Left forelimb (tissue), 1 donor: Measurements from ENCODE around the gene LAMTOR3.
A peak's percentile ranks its signal among the peaks of the same experiment; 100 is the strongest.

Experiments
- DNase-seq: peaks from one replicate; pipeline ENCODE4 v3.0.0-alpha.2; 2018; ENCODE audit warnings: low spot score

Gene LAMTOR3, protein sequence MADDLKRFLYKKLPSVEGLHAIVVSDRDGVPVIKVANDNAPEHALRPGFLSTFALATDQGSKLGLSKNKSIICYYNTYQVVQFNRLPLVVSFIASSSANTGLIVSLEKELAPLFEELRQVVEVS

DNA sequence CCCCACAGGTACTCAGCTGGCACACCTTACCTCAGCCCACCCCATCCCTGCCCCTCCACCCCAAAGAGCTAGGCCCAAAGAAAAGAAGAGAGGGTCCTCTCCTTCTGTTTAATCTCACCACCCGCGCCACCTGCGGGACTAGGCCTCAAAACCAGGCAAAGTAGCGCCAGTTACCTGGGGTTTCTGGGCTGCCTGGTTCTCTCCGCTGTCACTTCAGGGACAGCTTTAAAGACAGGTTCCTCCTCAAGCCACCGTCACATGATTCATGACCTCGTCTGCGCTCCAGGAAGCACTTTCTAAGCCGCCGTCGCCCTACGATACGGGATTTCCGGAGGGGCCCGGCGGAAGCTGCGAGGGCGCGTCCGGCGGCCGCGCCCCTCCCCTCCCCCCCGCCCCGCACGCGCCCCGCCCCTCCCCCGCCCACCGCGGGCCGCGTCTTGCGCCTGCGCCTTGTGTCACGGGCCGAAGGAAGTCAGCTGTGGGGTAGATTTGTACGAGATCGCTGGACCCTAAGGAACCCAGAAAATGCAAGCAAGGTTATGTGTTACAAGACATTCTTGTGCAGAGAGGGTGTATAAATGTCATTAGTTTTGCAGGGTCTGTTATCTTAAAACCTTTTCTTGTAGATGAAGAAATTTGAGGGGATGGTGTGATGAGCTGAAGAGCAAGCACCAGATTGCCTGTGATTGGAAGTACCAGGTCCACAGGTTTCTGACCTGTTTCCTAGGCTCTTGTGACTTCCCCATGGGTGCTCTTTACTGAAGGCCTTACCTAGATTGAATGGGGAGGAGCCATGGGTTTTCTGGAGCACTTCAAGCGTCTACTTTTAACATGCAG is at the start of gene LAMTOR3:
TSS of gene LAMTOR3 (minus strand) at position 267 of the 837 bp plus-strand sequence. CDS start 464 bp downstream, outside the sequence.
- peak; percentile 94 for DNase-seq

DNA sequence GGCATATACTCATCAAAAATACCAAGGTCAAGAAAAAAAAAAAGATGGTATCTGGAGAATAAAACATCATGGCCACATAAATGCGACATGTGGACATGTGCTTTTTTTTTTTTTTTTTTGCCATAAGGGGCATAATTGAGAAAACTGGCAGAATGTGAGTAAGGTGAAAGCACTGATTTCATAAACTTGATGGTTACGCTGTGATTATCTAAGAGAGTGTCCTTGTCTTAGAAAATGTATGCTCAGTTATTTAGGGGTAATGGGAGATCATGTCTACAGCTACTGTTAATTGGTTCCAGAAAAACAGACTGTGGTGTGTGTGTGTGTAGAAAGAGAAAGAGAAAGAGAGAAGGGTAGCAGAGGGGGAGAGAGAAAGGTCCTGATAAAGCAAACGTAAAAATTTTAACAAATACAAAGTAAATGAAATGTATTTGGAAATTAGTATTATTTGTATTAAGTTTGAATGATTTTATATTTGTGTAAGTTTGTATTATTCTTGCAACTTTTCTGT is 44.1 kb upstream of the LAMTOR3 start:
- DNase-seq, result no peak

DNA sequence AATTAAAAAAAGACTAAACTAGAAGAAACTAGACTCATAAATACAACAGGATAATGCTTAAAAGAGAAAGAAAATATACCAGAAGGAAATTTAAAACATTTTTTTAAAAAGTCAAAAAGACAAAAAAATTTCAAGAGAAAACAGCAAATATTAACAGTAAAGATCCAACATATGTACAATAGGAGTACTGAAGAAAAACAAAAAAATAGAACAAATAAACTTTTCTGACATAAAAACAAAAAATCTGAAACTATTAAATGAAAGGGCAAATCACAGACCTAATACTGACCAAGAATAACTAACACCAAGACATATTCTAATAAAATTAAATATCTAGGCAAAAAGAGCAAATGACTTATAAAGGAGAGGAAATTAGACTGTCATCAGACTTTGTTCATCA is 40.7 kb upstream of the LAMTOR3 start:
- DNase-seq, result no peak

DNA sequence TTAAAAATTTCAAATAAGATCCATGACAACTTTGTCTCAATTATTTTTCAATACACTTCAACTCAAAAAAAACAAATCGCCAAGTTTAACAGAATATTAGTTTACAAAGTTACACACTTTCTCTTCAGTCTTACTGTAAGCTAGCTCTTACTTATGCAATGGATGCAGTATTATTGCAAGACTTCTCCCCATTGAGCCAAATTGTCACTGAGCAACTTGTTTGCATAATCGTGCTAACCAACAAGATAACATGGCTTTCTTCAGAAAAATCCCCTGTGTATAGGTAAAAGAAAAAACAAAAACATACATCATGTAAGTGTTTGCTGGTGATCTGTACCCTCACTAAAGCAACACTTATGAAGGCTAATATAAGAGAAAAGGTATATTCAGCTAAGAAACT is 33.3 kb upstream of the LAMTOR3 start:
- DNase-seq, result no peak

DNA sequence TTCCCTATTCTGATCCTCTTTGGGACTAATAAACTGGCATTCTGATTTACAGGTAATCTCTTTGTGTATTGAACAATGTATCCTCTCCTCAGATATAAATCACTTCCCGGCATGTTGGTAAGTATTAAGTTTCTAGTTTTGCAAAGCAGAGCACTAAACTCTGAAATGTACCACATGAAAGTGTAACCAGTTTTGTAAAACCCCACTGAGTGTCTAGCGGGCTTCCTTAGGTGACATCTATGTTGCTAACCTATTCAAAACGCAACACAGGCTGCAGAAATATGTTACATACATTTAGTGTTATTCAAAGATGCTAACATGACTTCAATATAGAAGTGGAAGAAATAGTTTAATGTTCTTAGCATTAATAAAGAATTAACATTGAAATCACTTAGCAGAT is 26.9 kb upstream of the LAMTOR3 start:
- DNase-seq, result no peak

DNA sequence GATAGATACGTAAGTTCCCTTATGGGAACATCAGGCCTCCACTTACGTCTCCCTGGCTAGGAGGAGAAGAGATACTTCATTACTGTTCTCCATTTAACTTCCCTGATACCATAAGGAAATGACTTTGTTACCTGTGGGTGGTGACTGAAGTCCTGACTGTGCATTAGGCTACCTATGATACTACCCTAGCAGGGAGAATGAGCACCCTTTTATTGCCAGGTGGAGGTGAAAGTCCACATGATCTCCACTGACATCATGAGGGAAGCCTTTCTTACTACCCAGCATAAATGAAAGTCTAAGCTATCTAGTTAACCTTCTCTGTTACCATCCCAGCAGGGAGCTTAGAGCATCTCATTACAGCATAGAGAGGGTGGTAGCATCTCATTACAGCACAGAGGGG is 24.4 kb upstream of the LAMTOR3 start:
- DNase-seq, result no peak

DNA sequence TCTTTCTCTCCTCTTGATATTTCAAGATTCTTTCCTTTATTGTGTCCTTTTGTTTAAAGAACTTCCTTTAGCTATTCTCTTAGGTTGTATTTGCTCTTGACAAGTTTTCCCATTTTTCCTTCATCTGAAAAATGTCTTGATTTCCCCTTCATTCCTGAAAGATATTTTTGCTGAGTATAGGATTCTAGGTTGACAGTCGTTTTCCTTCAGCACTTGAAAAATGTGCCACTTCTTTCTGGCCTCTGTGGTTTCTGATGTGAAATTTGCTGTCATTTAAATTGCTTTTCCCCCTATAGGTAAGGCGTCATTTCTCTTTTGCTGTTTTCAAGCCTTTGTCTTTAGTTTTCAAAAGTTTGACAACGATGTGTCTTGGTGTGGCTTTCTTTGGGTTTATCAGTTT is 23.3 kb upstream of the LAMTOR3 start:
- no peak for DNase-seq

DNA sequence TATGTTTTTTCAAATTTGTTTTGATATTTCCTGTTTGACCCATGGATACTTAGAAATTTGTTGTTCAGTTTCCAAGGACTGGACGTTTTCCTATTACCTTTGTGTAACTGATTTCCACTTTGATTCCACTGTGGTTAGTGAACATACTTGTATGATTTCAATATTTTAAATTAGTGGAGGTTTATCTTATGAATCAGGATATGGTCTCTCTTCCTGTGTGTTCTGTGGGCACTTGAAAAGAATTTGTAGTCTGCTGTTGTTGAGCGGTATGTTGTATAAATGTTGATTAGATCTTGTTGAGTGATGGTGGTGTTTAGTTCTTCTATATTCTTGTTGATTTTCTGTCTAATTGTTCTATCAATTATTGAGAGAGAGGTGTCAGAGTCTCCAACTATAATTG is 21.2 kb upstream of the LAMTOR3 start:
- no peak for DNase-seq

DNA sequence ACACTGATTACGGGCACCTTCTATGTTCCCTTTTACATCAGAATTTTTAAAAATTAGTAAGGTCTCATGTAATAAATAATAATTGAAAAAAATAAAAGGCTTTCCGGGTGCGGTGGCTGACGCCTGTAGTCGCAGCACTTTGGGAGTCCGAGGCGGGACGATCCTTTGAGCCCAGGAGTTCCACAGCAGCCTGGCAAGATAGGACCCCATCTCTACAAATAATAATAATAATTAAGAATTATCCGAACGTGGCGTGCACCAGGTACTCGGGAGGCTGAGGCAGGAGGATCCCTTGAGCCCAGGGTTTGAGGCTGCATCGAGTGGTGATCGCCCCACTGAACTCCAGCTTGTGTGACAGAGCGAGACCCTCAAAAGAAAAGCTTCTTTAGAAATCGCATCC is 771 bp upstream of the LAMTOR3 start:
- DNase-seq, result no peak

DNA sequence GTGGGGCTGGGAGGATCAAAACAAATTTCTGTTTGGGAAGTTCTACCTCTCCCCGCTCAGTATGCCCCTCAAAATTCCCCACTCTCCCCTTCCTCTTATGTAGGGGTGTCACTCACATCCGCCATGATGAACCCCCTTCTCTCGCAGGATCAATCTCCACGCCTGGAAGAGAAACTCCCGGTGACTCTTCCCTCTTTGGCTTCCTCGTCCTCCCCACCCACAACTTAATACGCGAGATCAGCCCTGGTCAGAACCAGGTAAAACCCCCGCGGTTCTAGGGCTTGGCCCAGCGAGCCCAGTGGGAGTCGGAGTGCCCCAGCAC is 427 bp downstream of the LAMTOR3 start:
- no peak for DNase-seq

DNA sequence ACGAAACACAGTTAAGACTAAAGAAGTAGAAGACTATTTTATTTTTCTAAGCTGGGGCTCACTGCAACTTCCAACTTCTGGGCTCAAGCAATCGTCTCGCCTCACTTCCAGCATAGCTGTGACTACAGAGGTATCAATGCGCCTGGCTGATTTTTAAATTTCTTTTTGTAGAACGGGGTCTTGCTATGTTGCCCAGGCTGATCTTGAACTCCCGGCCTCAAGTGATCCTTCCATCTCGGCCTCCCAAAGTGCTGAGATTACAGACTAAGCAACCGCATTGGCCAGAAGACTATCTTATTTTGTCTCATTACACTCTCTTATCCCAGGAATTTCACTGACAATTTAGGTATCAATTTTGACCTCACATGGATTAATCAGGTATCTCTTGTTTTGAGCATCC is 1.2 kb downstream of the LAMTOR3 start:
- no peak for DNase-seq

DNA sequence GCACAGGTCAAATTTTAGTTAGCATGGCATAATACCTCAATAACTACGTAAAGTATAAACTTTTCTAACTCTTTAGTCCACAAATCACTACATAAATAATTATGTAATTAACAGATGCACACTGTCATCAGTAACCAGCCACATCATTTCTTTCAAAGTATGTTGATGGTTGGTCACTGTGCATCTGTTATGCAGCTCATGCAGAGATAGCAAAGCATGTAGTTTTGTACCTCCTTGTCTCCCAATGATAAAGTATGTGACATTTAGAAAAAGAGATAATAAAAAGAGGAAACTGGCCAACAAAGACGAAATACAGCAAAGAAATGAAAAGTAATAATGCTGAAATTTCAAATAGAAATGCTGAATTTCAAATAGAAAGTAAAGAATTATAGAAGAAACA is 2.9 kb downstream of the LAMTOR3 start:
- no peak for DNase-seq

DNA sequence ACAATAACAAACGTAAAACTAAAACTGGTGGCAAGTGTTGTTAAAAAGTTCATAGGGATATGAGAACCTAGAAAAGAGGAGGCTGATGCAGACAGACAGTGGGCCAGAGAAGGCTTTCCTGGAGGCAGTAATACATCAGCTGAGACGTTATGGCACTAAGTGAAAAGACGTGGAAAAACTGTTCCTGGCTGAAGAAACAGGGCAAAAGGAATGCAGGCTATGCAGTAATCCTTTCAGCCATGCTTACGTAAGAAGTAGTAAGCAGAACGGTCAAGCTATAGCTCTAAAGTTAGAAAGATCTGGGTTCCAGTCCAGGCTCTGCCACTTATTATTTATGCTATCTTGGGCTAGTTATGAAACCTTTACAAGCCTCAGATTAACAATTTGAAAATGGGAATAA is 6.4 kb downstream of the LAMTOR3 start:
- no peak for DNase-seq

DNA sequence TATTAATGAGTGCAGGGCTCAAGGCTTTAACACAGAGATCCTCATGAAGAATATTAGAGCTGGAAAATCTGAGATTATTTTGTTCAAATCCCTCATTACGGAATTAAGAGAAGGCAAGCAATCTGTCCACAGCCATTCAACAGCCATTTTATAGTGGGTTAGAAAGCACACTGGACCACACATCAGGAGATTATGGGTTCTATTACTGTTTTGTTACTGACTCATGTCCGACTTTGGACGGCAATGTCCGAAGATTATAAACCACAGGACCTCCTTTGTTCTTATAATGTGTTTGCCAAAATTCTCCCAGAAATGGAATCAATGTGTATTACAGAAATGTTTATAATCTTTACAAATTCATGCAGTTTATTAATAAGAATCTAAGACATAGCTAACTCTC is 8.1 kb downstream of the LAMTOR3 start:
- DNase-seq, result no peak

DNA sequence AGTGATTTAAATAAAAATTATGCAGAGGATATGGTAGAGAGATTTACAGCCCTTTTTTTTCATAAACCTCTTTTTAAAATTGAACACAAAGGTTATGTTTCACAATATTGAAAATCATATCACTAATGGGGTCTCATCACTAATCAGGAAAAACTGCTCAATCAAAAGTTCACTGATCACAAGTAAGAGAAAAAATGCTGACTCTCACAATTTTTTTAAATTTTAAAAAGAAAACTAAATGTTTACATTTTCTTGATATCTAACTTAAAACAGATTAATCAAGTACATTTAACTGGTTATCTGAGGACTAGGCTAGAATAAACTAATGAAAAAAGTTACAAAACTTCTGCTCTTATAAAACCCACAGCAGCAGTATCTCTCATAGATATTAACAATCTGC is 8.5 kb downstream of the LAMTOR3 start:
- no peak for DNase-seq

DNA sequence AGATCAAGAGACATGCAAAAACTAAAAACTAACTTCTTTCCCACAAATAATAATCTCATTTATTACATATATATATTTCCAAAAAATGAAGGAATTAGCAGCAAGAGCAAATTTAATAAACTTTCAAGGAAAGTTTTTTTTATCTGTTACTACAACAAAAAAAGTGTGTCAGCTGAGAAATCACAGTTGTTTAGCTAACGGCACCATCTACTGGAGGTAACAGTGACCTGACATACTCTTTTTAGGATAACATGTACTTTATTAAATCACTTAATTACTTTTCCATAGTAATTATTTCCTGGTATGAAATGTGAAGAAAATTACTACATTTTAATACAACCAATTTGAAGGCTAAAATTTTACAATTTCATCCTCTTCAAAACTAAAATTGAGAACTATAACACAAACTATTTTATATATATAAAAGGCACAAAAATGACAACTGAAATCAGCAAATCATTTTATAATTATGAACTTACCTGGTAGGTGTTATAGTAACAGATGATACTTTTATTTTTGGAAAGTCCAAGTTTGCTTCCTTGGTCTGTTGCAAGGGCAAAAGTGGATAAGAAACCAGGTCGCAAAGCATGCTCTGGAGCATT is 9.1 kb downstream of the LAMTOR3 start:
- no peak for DNase-seq

DNA sequence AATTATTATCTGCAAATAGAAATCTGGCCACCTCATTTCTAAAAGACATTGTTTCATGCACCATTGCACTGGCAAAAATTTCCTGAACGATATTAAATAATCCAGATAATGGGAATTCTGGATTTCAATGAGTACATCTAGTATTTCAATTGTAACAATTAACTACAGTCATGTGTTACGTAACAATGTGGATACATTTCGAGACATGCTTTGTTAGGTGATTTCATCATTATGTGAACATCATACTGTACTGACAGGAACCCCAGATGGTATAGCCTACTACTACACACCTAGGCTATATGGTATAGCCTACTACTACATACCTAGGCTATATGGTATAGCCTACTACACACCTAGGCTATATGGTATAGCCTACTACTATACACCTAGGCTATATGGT is 14.8 kb downstream of the LAMTOR3 start:
- DNase-seq, result no peak

DNA sequence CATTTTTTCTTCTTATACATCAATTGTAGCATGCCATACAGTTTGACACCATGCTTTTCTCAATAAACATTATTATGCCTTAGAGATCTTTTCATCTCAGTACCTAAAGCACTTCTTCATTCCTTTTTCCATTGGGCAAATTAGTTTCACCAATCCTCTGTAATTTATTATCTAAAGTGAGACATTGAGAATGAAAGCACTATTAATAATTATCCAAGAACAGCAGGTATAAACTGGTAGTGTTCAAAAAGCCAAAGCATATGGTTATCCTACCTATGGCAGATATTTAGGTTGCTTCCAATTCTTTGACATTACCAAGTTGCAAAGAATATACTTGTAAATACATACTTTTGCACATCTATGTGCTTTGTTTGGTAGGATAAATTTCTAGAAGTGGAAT is 15.6 kb downstream of the LAMTOR3 start:
- no peak for DNase-seq

DNA sequence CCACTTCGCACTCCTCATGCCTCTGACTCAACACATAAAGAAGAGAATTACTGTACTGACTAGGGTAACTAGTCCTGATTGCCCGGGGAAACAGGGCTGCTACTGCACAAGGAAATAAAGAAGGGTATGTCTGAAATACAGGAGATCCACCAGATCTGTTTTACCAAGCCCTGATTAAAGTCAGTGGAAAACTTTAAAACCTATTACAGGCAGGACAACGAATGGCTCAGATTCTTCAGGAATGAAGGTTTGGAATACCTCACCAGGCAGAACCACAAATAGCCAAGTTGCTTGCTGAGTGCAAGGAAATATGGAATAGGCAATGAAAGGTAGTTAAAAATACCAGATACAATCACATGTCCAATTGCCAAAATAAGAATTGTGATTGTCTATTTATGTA is 17.3 kb downstream of the LAMTOR3 start:
- DNase-seq, result no peak

DNA sequence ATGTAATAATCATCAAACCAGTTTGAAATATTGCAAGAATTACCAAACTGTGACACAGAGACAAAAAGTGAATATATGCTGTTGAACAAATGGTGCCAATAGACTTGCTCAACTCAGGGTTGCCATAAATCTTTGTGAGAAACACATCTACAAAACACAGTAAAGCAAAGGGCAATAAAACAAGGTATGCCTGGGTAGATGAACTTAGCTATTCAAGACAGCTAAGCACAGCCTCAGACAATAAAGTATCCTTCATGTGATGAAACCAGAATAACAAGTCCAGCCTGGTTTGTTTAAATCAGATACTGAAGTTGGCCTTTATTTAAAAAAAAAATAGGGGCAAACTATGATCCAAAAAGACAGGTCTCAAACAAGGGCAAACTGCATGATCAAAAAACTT is 19.2 kb downstream of the LAMTOR3 start:
- no peak for DNase-seq

DNA sequence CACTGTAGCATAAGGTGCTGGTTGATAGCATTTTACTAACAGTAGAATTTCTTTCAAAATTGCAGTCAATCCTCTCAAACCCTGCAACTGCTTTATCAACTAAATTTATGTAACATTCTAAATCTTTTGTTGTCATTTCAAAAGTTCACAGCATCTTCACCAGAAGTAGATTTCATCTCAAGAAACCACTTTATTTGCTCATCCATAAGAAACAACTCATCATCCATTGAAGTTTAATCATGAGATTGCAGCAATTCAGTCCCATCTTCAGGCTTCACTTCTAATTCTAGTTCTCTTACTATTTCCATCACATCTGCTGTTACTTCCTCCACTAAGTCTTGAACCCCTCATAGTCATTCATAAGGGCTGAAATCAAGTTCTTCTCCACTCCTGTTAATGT is 21.7 kb downstream of the LAMTOR3 start:
- no peak for DNase-seq

DNA sequence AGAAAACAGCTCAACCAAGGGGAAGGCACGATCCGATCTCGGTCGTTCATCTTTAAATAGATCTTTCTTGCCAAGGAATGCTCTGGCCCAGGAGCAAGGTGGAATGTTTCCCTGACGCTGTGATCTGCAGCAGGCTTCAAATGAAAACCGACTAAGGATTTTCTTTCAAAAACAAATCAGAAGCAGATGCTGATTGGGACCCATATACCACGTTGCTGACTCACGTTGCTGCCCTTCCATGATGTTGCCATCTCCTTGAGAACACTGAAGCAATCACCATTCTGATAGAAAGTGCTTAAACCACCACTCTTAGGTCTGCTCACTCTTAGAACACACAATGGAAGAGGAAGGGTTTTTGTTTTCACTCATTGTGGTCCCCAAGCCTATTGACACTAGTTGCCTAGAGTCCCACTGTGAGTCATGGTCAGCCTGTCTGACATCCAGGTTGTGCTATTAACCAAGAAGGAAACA is 26.1 kb downstream of the LAMTOR3 start:
- DNase-seq, result no peak

DNA sequence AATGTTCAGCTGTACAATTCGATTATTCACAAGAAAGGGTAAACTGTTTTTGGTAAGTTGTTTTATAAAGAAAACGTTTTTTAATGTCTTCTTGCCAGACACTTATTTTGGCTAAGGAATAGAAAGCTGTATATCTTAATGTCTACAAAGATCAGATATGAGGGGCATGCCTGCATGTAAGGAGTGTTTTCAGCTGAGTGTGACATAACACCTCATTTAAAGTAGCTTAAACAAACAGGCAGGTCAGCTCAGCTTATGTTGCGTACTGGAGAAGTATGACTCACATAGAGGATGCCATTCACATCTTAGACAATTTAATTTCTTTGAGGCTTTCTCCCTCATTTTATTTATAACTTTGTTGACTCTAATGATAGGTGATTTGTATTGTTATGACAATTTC is 30.4 kb downstream of the LAMTOR3 start:
- DNase-seq, result no peak
